ENCODE data around the gene CEP112. TPM values are rescaled to one million over a fixed set of nuclear protein-coding genes. Genes with fewer than 3 reads are reported as not detected.

CEP112 gene
- total and polyA plus RNA-seq, 10 of the 15 experiments (the other 5 are each of a cell fraction or from before 2014, with no cell fraction given) = 0.11 to 3.8 (median 0.32) TPM; not detected in 1

- no peak overlapping the region for H2AFZ ChIP-seq (ENCODE audit: control insufficient read depth, low read depth, low read length)
- no peak overlapping the region for H3K27ac ChIP-seq (ENCODE audit: control insufficient read depth, insufficient read depth)
- SMC1A ChIA-PET (ENCODE audit: uncharacterized antibody, unreplicated experiment) = interaction anchor here (0.7 to 2.0 kb wide), 4 partner anchors 16 to 116 kb away, joined by 3 to 7 read pairs (median 4); no protein-coding TSS in a partner anchor
- H4K20me1 ChIP-seq (ENCODE audit: control insufficient read depth, insufficient read depth) = no peaks in the 10 kb centered on the region
- H3K9ac ChIP-seq (ENCODE audit: control insufficient read depth, insufficient read depth, low read length) = no peak overlapping the region
- CTCF ChIA-PET = interaction anchor here (0.6 to 1.0 kb wide), 2 partner anchors 12 to 69 kb away, joined by 3 read pairs; no protein-coding TSS in a partner anchor
- no TSS peak for BruUV-seq (replicated peaks)
- 87% methylated on average over 3 of the region's 3 CpGs for WGBS (ENCODE audit: insufficient coverage, insufficient replicate concordance, low lambda C conversion rate, missing lambda C conversion rate)
- TF ChIP-seq TARDBP (IDR thresholded peaks at IDR 0.05; ENCODE audit: borderline replicate concordance) = no peak
- TF ChIP-seq ATF7 (IDR thresholded peaks at IDR 0.05; ENCODE audit: low read depth) = no peak
- TF ChIP-seq TCF12 (IDR thresholded peaks at IDR 0.05; ENCODE audit: low read depth, low read length) = no peak
- no peak for TF ChIP-seq CREB1 (IDR thresholded peaks at IDR 0.05; ENCODE audit: low read depth)
- TF ChIP-seq NFIC (IDR thresholded peaks at IDR 0.05; ENCODE audit: low read depth, low read length) = no peak
- no peak for TF ChIP-seq TBL1XR1 (IDR thresholded peaks at IDR 0.05; ENCODE audit: low read depth, low read length)
- no peak for TF ChIP-seq PAX8 (IDR thresholded peaks at IDR 0.05)
- TF ChIP-seq RBBP5 (conservative IDR thresholded peaks at IDR 0.05) = no peak
- TF ChIP-seq WRNIP1 (IDR thresholded peaks at IDR 0.05; ENCODE audit: borderline replicate concordance, low read depth, low read length) = no peak
- no peak for TF ChIP-seq ZNF592 (IDR thresholded peaks at IDR 0.05)
- no peak for TF ChIP-seq RAD51 (IDR thresholded peaks at IDR 0.05)
- TF ChIP-seq YY1 (IDR thresholded peaks at IDR 0.05; ENCODE audit: low read depth, low read length) = no peak
- ATAC-seq (no peak), DNase-seq (ENCODE audit: low read depth, low spot score) (no peak), FAIRE-seq (no peak)
- POLR2A ChIA-PET = no interaction called here
- intact Hi-C loops (cut with micrococcal nuclease; ENCODE audit: unreplicated experiment) (no loop called here), in situ Hi-C loops (cut with MboI) (no loop called here)
- H3K9me3 ChIP-seq (replicated peaks; ENCODE audit: control insufficient read depth, insufficient read depth, low read length) = no peaks in the 10 kb centered on the region
- H3K4me2 ChIP-seq (ENCODE audit: control insufficient read depth, insufficient read depth) = no peak overlapping the region
- H3K4me3 ChIP-seq = no peak overlapping the region
- H3K27me3 ChIP-seq (replicated peaks in 1 of 2; ENCODE audit: control insufficient read depth in 2 of 2, insufficient read depth in 2 of 2, low read length in 1 of 2) = no peaks in the 10 kb centered on the region
- no peaks in the 10 kb centered on the region for H3K79me2 ChIP-seq (ENCODE audit: control insufficient read depth, insufficient read depth, low read length)
- no peaks in the 10 kb centered on the region for H3K4me1 ChIP-seq (ENCODE audit: control insufficient read depth, insufficient read depth, low read length)
- no peaks in the 10 kb centered on the region for H3K36me3 ChIP-seq (ENCODE audit: control insufficient read depth in 2 of 2, insufficient read depth in 2 of 2, low read length in 1 of 2)
- RAD21 ChIA-PET (ENCODE audit: unreplicated experiment) = interaction anchor here (1.0 kb wide), 1 partner anchor 15 kb away, joined by 3 read pairs; no protein-coding TSS in a partner anchor
Observed at GRCh38 chr17:65694601-65695000, 497.3 kb downstream of the CEP112 start.

Data from GM12878 (cell line).